Measurements from ENCODE around the gene CRAT.
A peak's percentile ranks its signal among the peaks of the same experiment; 100 is the strongest.

CRAT gene

DNA sequence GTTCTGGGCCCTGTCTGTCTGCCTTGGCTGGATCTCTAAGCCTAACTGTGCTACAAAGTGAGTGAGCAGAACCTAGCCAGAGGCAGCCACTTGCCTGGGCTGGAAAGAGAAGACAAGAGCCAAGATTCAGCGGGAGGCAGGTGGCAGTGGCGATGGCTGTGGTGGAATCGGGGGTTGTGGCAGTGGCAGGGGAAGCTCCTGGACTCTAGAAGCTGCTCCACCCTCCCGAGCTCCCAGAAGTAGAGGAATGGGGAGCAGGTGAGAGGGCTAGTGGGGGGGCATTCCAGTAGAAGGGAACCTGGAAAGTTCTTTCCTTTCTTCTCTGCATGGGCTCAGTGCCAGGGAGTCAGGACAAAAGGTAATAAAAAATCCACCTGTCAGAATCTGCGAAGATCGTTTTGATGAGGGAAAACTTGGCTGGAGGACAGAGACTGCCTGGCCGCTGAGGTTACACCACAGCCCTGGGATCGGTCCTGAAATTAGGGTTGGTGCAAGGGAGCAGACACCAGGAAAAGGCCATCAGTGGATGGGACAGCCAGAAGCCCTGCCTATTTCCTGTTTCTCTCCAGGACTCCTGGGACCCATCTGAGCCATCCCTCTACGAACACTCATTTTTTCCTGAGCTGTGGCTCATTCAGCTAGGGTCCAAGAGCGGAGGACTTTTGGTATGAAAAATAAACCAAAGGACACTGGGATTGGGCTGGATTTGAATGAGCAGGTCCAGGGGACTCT is 1.6 kb downstream of the CRAT start:
- DNase-seq: no peak

DNA sequence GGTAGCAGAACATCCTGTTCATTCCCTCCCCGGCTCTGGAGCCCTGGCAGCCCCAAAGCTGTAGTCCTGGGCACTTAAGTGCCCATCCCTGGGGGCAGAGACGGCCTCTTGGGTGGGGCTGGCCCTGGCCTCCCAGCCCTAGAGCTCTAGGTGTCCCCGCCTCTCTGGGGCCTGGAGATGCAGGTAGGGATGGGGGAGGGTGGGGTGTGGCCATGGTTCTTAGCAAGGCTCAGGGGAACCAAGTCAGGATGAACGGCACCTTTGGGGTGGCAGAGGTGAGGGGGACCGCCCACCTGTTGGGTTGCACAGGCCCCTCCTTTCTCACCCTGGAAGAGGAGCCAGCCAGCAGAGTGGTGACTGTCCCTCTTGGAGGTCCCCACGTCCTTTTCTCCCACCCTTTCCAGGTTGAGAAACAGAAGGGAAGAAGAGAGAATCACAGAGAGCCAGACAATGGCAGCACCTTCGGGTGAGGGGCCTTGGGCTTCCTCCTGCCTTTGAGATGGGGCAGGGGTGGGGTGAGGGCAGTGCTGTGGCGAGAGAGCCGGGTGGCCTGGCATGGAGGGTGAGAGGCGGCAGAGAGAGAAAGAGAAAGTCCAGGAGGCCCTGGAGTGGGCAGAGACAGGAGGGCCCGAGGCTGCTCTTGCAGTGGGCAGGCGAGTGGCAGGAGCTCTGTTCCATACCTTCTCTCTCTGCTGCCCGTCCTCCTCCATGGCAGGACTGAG is 2.3 kb downstream of the CRAT start:
- no peak for DNase-seq

DNA sequence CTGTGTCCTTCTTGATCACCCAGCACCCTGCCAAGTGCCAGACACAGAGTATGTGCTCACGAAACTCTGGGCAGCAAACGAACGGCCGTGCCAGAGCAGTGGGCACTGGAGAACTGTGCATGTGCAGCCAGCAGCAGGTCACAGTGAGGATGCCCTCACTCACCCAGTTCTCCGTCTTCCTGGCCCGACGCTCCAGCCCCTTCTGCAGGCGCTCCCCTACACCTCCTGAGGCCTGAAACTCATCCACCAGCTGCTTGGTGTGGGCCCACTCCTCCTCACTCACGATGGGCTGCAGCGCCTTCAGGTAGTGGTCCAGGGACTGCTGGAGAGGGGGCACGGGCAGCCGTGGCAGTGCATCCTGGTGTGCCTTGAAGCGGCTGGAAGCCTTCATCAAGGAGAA is 2.9 kb downstream of the CRAT start:
- DNase-seq: no peak

DNA sequence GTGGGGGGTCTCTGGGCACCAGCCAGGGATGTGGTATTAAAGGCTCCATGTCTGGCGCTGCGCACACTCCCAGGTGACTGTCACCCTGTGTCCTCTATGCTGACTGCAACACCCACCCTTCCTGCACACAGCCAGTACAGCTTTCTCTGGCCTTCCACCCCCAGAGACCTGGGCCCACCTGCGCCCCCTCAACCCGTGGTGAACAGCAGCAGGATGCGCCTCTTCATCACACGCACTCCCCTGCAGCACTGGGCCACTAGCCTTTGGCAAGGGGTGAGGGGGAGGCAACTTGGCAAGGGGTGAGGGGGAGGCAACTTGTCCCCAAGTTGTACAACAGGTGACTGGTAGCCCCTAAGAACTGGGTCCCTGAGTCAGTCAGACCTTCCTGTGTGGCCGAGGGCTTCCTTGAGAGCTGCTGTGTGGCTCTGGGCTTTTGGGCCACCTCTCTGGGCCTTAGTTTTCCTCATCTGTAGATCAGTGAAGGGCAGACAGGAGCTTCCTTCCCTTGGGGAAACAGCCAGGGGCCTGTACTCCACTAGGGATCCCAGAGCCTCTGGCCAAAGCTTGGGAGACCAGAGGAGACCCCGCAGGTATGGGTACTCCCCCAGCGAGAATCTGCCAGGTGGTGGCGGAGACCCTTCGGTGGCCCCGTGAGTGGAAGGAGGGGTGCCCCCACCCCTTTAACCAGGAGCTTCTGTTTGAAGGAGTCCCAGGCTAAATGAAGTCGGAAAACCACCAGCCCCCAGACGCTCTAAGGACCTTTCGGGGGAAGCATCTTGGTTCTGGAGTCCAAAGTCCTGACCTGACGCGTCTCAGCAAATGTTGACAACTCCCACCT is 4.5 kb downstream of the CRAT start:
- DNase-seq: no peak

DNA sequence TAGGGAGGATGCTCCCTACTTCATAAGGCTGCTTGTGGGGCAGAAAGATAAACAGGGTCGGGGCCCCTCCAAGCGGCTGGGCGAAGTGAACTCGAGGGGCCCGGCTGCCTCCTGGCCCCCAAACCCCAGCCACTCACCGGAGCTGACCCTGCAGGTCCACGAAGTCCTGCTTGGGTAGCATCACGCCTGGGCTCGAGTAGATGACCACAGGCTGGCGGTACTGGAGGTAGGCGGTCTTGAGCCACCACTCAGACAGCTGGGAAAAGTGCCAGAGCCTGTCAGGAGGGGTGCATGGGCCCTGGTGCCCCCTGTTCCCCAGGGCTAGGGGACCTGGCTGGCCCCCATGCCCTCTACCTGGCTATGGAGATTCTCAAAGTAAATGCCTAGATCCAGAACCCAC is 6.5 kb downstream of the CRAT start:
- no peak for DNase-seq

DNA sequence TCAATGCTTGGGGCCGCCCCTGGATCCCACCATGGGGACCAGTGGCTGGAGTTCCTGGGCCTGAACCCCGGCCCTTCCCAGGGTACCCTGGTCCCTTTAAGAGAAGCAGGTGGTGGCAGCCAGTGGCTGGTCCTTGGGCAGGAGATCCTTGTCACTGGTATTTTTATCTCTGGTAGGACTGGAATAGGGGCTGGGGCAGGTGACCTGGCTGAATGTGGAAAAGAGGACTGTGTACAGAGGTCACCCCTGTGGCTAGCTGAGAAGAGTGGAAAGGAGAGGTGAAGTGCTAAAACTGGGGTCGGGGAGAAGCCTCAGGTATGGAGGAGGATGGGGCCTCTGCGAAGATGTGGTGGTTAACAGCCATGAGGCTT is 7.0 kb downstream of the CRAT start:
- DNase-seq: no peak

DNA sequence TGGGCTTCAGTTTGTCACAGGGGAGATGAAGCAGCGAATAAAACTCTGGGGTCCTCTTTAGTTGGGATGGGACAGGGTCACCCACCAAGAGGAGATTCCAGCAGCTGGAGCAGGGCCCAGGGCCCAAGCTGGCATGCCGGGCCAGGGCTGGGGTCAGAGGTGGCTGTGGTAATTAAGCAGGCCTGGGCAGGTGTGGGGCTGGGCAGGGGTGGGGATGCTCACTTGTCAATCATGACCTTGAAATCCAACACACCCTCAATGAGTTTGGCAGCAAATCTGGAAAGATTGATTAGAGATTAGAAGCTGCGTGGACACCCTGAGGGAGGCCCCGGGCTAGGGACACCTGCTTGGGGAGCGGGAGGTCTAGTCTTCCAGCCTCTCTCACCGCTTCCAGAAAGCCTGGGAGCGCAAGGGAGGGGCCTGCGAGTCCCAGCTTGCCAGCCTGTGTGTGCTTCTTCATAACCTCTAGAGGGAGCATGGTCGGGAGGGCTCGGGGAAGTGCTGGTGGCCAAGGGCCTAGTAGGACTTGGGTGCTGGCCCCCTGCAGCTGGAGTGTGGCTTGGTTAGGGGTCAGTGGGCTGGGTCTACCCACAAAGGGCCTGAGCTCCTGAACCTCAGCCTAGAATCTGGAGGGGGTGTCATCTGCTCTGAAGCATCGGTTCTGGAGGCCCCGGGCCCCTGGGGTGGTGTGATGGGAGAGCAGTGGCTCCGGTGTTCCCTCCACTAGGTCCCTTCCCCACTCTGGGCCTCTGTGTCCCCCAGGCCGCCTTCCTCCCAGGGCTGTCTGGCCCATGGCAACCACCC is 7.6 kb downstream of the CRAT start:
- peak; percentile 24 for DNase-seq

DNA sequence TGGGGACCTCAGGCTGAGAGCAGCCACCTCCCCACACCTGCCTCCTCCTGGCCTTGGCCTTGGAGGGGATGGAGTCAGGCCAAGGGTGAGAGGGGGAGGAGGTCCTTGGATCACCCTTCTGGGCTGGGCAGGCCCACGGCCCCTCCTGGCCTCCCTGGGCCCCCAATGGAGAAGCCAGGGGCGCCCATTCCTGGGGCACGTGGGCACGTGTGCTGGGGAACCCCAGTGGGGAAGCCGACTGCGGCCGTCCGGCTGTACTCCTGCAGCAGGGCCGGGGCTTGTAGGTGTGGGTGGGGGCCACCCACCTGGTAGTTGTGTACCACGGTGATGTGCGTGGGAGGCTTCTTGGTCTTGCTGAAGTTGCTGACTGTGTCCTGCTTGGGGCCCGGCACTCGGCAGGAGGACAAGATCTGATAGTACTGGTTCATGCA is 8.5 kb downstream of the CRAT start:
- DNase-seq: no peak

DNA sequence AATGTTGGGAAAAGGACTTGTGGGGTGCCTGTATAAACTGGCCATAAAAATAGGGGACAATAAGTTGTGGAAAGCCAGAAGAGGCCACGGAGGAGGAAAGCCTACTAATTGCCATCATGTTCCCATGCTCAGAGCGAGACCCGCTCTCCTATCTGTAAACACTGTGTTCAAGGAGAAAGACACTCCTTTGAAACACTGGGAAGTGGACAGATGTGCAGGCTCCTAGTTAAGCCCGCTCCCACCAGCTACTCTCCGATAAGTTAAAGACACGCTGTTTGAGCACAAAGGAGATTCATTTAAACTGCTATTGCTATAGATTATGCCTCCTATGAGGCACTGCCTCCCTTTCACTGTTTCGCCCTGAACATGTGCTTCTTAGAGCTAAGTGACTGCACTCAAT is 9.3 kb downstream of the CRAT start:
- DNase-seq: no peak

DNA sequence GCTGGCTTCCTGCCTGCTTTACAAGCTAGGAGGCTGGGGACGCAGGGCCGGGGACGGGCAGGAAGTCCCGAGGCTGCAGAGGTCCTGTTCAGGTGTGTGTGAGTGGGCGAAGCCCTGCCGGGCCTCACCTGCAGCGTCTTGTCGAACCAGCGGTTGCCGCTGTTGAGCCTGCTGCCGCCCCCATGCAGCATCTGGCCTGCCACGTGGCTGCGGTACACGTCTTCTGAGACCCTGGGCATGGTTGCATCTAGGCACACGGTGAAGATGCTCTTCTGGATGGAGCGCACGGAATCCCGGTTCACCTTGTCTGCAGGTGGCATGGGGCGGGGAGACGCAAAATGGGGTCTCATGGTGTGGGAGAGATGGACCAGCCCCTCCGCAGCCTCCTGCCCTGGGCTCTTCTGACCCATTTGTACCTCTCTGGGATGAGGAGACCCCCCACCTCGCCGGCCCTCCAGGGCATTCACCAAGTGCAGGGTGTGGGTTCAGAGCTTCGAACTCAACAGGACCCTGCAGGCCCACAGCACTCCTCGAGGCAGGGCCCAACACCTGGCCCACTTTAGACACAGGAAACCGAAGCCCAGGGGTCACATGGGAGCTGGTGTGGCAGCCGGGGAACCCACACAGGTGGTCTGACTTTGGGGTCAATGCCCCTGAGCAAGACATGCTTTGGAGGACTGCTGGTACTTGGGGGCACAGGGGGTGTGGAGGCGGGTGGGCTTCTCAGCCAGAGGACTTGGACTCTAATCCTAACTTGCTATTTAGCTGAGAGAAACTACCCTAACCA is 10.0 kb downstream of the CRAT start:
- DNase-seq: no peak

DNA sequence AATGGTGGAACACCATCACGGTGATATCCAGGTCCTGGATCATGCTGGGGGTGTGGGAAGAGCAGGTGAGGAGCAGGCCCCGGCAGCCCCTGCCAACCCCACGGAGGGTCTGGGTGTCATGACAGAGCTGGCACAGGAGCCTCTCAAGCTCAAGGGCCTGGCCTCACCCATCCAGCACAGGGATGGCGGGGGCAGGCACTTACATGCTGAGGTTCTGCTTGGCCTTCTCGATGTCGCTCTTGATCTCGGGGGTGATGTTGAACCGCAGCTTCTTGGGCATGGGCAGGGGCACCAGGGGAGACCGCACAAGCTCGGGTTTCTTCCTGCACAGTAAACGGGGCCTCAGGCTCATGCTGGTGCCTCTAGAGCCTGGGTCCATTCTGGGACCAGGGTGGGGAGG is 12.3 kb downstream of the CRAT start:
- DNase-seq: no peak

DNA sequence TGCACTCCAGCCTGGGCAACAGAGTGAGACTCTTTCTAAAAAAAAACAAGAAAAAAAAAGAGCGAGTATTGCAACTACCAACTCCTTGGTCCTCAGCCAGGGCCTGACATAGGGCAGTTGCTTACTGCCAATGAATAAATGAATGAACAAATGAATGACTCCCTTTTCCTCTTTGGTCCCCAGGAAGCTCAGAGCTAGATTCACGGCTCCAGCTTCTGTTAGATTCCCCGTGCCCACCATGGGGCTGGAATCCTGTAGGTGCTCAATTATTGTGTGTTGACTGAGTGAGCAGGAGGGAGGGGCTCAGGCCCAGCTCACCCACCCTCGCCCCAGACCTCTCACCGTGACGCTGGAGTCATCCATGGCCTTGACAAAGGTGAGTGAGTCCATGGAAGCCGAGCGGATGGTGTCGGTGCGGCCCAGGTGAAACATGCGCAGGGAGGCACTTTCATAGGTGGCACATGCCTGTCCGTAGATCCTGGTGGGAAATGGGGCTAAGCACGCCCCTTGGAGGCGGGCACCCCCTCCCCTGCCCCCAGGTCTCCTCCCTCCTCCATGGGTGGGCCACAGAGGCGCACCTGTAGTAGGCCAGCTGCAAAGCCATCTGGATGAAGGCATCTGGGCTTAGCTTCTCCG is 12.8 kb downstream of the CRAT start:
- no peak for DNase-seq

DNA sequence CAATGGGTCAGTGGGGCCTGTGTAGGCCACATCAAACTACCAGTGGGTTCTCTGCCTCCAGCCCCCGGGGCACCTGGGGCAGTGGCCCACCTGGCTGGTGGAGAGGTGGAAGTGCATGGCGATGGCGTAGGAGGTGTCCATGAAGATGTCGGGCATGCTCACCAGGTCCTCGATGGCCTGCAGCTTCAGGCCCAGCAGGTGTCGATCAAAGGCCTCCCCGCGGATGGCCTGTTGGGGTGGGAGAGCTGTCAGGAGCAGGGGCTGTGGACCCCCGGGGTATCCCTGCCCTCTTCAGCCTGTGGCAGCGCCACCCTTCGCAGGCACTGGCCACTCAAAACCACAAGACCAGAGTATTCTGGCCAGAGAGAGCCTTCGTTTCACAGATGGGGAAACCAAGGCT is 14.7 kb downstream of the CRAT start:
- DNase-seq: no peak

DNA sequence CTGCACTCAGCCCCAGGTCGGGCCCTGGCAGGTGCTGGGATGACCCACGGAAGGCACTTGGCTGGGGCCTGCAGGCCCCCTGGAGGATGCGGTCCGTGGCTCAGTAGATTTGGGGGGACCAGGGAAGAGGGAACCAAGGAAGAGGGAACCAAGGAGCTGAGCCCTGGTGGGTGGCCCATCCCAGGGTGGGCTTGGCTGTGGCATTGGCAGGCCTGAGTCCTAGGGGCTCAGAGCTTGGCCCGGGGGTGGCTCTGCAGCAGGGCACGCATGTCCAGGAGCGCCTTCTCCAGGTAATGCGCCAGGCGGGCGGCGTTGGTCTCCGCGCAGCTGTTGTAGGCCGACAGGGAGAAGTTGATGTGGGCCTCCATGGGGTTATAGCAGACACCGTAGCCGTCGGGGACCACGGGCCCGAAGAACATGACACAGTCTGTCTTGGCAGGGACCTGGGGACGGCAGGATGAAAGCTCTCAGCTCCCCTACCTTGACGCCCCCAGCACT is 15.4 kb downstream of the CRAT start:
- DNase-seq: no peak

DNA sequence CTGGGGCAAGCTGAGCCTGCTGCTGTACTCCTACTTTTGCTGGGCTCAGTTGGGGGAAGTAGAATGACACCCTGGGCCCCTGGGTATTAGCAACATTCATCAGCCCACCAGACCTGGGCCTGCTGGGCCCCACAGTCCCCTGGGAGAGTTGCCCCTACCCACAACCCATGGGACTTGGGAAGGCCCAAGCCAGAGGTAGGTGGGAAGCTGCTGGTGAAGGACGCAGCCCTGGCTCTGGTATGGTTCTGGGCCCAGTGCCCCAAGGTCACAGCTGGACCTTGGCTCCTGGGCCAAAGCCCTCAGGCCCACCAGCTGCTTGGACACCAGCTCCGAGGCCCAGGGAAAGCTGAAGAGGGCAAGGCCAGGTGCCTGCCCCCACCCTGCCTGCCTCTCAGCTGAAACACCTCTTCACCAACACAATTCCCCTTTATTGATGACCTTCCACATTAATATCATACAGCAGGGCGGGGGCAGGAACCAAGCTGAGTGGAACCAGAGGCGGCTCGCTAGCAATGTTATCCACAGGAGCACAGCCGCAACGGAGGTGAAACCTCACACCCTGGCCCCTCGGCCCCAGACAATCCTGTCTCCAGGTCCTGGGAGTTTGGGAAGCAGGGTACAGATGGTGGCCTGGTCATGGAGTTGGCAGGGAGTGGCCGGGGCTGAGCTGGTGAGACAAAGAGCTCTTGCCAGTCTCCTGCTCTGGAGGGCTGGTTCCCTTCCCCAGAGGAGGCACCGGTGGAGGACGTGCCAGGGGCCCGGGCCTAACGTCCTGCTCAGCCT is 16.0 kb downstream of the CRAT start:
- no peak for DNase-seq

DNA sequence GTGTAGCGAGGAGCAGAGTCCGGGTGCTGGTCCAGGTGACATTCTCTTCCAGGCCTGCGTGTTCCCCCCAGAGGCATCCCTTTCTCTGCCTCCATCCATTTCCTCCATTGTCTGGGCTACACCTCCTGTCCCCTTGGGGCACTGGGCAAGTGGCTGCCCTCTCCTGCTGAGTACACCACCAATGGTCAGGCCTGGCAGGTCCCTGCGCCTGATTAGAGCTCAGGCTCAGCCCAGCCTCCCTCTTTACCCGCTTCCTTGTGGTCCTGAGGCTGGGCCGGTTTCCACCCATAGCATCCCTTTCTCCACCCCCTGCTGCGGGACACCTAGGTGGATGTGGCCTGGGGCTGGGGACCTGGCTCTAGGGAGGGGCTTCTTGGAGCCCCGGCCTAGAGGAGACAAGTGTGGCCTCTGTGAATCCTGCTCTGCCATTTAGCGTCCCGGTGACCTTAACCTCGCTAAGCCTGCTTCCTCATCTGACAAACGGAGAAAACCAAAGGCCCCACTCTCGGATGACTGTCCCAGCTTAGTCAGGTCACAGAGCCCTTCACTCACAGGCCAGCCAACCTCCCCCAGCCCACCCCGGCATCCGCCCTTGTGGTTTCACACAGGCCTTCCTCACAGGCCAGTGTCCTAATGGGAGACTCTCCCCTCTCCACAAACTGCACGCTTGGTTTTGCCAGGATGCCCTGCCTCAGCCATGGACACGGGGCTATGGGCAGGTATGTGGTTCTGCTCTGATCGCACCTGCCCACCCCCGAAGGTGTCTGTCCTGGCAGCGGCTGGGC is 16.8 kb downstream of the CRAT start:
- no peak for DNase-seq

DNA sequence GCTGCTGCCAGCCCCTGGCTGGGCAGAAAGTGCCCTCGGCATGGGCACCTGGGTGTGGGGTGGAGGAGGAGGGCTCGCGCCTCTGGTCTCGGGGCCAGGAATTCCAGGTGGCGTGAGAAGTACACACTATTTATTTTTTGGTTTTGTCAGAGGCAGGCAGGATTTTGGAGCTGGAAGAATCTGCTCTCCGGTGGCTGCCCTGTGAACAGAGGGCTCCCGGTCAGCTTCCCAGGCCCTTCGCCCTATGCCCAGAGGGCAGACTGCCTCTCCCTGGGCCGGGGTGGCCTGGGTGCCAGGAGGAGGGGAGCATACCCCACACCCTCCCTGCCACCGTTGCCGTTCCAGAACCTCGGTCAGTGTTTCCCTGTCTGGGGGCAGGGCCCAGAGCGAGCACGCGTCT is 21.3 kb downstream of the CRAT start:
- DNase-seq: no peak

DNA sequence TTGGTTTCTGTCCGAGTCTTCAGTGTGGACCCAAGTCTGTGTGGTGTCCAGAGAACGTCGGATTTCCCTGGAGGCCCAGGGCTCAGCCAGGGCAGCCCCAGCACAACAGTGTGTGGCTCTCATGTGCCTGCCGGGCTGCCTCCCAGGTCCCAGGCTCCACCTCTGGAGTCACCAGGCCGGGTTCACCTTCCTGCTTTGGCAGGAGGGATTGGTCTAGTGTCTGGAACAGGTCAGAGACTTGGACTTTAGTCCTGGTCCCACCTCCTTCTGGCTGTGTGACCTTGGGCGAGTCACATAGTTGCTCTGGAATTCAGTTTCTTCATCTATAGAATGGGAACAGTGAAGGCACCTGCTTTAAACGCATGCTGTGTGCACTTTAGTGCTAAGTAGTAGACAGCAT is 26.5 kb downstream of the CRAT start:
- DNase-seq: no peak

DNA sequence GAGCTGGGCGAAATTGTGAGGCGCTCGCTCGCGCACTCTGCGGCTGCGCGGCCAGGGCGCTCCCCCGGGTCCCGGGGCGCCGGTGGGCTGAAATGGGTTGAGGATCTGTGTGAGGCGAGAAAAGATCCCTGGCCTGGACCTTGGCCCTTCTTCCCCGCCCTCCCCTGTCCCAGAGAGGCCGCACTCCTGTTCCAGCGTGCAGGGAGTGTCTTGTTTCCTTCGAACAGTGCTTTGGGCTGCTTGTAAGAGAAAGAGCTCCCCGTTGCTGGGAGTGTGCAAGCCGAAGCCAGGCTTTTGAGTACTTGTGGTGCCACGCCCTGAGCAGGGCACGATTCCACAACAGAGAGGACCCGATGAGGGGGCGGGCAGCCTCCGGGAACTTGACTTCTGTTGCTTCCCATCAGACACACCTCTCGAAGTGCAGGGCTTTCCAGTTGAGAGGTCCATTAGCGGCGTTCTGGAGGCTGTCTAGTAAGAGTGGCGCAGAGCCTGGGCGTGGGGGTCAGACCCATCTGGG is 29.1 kb downstream of the CRAT start:
- DNase-seq: no peak

All from NCI-H774 (cell line).